ENCODE results near the gene ZNF667.
A peak's percentile ranks its signal among the peaks of the same experiment; 100 is the strongest.

Gene ZNF667

DNA sequence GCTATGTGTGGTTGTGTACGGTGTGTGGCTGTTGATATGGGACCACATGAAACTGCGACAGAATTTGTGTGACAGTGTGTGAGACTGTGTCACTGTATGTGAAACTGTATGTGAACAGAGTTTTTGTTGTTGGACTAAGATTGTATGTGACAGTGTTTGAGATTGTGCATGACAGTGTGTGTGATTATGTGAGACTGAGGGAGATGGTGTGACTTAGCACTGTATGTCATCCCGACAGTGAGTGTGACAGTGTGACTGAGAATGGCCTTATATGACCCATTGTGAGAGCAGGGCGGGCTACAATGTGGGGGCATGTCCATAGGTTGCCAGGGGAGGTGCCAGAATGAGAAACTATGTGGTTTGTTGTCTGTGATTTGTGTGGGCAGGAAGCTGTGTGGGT lies 72.1 kb downstream of the ZNF667 start:
- no peak for DNase-seq (ENCODE audit: low read depth)
- TF ChIP-seq, protein P1, sequence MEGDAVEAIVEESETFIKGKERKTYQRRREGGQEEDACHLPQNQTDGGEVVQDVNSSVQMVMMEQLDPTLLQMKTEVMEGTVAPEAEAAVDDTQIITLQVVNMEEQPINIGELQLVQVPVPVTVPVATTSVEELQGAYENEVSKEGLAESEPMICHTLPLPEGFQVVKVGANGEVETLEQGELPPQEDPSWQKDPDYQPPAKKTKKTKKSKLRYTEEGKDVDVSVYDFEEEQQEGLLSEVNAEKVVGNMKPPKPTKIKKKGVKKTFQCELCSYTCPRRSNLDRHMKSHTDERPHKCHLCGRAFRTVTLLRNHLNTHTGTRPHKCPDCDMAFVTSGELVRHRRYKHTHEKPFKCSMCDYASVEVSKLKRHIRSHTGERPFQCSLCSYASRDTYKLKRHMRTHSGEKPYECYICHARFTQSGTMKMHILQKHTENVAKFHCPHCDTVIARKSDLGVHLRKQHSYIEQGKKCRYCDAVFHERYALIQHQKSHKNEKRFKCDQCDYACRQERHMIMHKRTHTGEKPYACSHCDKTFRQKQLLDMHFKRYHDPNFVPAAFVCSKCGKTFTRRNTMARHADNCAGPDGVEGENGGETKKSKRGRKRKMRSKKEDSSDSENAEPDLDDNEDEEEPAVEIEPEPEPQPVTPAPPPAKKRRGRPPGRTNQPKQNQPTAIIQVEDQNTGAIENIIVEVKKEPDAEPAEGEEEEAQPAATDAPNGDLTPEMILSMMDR (IDR thresholded peaks at IDR 0.05; ENCODE audit: insufficient read depth, low read depth, low read length, missing control alignments): no peak
- H3K4me3 ChIP-seq (ENCODE audit: low read depth, low read length): no peak overlapping the region

DNA sequence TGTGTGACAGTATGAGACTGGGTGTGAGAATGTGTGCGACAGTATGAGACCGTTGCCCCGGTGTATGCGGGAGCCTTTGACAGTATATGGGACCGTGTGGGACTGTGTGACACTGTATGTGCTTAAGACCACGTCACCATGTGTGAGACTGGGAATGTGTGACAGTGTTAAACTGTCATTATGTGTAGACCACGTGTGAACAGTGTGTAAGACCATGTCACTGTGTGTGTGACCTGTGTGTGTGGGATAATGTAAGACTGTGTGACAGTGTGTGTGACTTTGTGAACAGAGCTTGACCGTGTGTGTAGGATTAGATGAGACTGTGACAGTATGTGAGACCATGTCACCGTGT lies 72.5 kb downstream of the ZNF667 start:
- H3K4me3 ChIP-seq (ENCODE audit: low read depth, low read length): peak overlapping the region; percentile 75
- TF ChIP-seq, protein P1 (IDR thresholded peaks at IDR 0.05; ENCODE audit: insufficient read depth, low read depth, low read length, missing control alignments): no peak
- no peak for DNase-seq (ENCODE audit: low read depth)

DNA sequence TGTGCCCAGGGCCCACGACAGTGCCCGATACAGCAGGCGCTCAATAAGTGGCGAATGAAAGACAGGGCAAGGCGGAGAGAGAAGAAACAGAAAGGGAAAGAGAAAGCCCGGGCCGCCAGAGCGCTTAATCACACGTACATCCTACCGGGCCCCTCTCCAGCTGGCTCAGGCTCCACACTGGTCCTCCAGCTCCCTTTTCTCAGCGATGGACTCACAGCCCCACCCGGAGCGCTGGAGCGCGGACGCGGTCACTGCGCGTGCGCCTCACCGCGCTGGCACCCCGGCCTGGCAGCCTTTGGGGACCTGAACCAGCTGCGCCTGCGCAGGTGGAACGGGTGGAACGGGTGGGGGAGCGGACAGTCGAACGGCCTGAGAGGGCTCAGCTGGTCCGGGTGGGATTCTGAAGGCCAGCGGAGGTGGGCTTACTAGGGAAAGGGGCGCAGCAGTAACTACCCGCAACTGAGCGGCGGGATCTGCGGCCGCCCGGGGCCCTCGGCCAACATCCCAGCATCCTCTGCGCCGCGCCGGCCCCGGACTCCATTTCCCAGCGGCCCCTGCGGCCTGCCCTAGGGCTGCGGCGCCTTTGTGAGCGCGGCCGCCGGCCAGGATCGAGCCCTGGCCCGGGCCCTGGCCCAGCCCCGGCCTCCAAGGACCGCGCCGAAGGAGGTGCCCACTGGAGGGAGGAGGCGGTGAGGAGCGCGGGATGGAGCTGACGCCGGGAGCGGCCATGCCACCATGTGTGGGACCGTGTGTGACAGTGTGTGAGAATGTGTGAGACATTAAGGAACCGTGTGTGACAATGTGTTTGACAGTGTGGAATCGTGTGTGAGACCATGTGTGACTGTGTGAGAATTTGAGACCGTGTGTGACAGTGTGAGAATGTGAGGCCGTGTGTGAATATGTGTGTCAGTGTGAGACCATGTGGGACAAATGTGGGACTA lies 73.1 kb downstream of the ZNF667 start, which contains the start of gene ZNF583:
Gene ZNF583, plus strand, starts transcription at position 569 of the 941 bp plus-strand sequence. CDS start 2,783 bp downstream, outside the sequence.
- DNase-seq (ENCODE audit: low read depth): peak; percentile 94
- TF ChIP-seq, protein P1 (IDR thresholded peaks at IDR 0.05; ENCODE audit: insufficient read depth, low read depth, low read length, missing control alignments): no peak

DNA sequence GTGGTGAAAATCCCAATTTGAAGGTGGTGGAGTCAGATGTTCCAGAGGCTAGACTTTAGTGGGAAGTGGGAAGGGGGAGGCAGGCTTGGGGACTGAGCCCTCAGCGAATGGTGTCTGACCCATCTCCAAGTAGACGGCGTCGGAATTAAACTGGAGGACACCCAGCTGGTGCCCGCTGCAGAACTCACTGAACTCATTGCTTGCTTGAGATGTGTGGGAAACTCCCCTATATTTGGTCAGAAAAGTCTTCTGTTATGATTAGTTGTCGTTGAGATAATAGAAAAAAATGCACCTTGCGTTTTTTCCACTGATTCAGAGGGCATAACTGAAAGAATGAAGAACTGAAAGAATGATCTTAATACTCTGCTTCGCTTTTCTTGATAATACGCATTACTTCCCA lies 73.9 kb downstream of the ZNF667 start:
- DNase-seq (ENCODE audit: low read depth): peak; percentile 27
- H3K4me3 ChIP-seq (ENCODE audit: low read depth, low read length): peak overlapping the region; percentile 75
- TF ChIP-seq, protein P1 (IDR thresholded peaks at IDR 0.05; ENCODE audit: insufficient read depth, low read depth, low read length, missing control alignments): no peak

More for the DNA sequence above, 73.1 kb downstream of the ZNF667 start, which contains the start of gene ZNF583:
- H3K4me3 ChIP-seq (ENCODE audit: low read depth, low read length): peak within 1 kb of the TSS; percentile 75

DNA sequence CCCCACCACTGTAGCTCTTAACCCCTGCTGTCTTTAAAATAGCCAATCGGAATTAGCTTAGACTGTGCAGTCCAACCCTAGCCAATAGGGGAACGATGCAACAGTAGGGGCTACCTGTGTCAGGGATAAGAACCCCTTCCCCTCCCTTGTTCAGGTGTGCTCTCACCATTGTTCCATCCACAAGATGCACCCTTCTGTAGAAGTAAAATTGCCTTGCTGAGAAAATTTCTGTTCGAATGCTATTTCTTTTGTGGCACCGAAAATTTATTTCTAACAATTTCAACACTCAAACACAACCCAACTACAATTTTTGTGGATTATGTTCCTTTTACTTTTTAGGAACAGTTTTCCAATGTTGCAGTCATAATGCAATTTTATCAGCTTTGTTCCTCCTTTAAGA lies 76.7 kb downstream of the ZNF667 start:
- TF ChIP-seq, protein P1 (IDR thresholded peaks at IDR 0.05; ENCODE audit: insufficient read depth, low read depth, low read length, missing control alignments): no peak

DNA sequence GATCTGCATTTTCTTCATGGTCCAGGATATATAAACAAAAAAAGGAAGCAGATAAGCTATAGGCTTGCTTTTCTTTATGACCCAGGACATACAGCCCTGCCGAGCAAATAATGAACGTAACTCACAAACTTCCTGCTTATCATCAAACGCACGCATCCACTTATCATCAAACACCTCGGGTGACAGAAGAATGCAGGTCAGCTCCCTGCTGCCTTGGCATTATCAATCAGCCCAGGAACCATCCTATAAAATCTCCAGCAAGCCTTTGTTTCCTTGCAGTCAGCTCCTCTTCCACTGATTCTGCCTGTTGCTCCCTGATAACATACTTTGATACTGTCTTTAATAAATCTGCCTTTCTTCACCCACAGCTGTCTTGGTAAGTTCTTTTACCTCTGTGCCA lies 78.3 kb downstream of the ZNF667 start:
- DNase-seq (ENCODE audit: low read depth): no peak
- TF ChIP-seq, protein P1 (IDR thresholded peaks at IDR 0.05; ENCODE audit: insufficient read depth, low read depth, low read length, missing control alignments): no peak
- no peak overlapping the region for H3K4me3 ChIP-seq (ENCODE audit: low read depth, low read length)

More for the DNA sequence above, 76.7 kb downstream of the ZNF667 start:
- DNase-seq (ENCODE audit: low read depth): no peak
- no peak overlapping the region for H3K4me3 ChIP-seq (ENCODE audit: low read depth, low read length)

Measured in GM12865 (cell line).